Activated naive CD4-positive, alpha-beta T cell treated with anti-CD3 and anti-CD28 coated beads, Interleukin-2, amount 50 U/mL, for 72 hours (primary cell): ENCODE data around the gene PCDHGB2. TPM values are rescaled to one million over a fixed set of nuclear protein-coding genes. Genes with fewer than 3 reads are reported as not detected.
A peak's percentile ranks its signal among the peaks of the same experiment; 100 is the strongest.
"Not testable (repeated sequence)": the region's sequence is repeated elsewhere in the genome, so short reads cannot be mapped to it uniquely, and the experiment has no call there.

ENCODE experiments used
- ATAC-seq, 2 donors: fragments of 150-1000 bp; cut with Tn5 transposase; 2 replicates each; pipeline ENCODE4 v1.10.0; 2021; ENCODE audit warnings: mild to moderate bottlenecking in 2 of 2, moderate library complexity in 2 of 2
- DNase-seq, 2 donors: peaks; one replicate each; pipeline ENCODE4 v3.0.0; 2021 to 2022; ENCODE audit warnings: low spot score in 2 of 2
- H3K27ac Mint-ChIP-seq, 2 donors: one replicate each; pipeline ENCODE4 v1.8.0; 2022; ENCODE audit warnings: mild to moderate bottlenecking in 2 of 2, mixed read lengths in 2 of 2
- H3K36me3 Mint-ChIP-seq, 2 donors: one replicate each; pipeline ENCODE4 v1.8.0; 2022; ENCODE audit warnings: mixed read lengths in 2 of 2
- H3K9me3 Mint-ChIP-seq, 2 donors: one replicate each; pipeline ENCODE4 v1.8.0; 2022; ENCODE audit warnings: mixed read lengths in 2 of 2
- total RNA-seq, 2 donors: library from RNA; stranded (reverse); gene quantifications; one replicate each; pipeline ENCODE4 v1.2.3, GENCODE V29; 2022

PCDHGB2 gene
- total RNA-seq: under 1 TPM; 0.12 to 0.20 TPM

- ATAC-seq: no peak
- H3K27ac Mint-ChIP-seq: peak within 1 kb of the TSS in 1 of 2 donors; percentile 24
- DNase-seq: no peak
- peaks cover 36 to 51% of the 10 kb centered on the region in 2 donors for H3K9me3 Mint-ChIP-seq
- H3K36me3 Mint-ChIP-seq: peaks cover 49 to 77% of the 10 kb centered on the region in 2 donors
These were observed at the start of gene PCDHGB2 for GRCh38 chr5:141359790-141360426. PCDHGB2 (plus strand) TSS chr5:141359994; CDS start chr5:141360136, 142 bp downstream.

- Mint-ChIP-seq H3K27ac (no peak overlapping the region), H3K9me3 (peaks cover 42 to 54% of the 10 kb centered on the region in 2 donors), H3K36me3 (peaks cover 65 to 67% of the 10 kb centered on the region in 2 donors)
- ATAC-seq: no peak
- DNase-seq: no peak
These were observed 46.1 kb upstream of the PCDHGB2 start for GRCh38 chr5:141313711-141314110.

- Mint-ChIP-seq H3K36me3 (peaks cover 70 to 80% of the 10 kb centered on the region in 2 donors), H3K9me3 (peaks cover 53 to 57% of the 10 kb centered on the region in 2 donors)
- not testable (repeated sequence) for H3K27ac Mint-ChIP-seq, ATAC-seq, DNase-seq
These were observed 42.8 kb upstream of the PCDHGB2 start for GRCh38 chr5:141316963-141317362.

- ATAC-seq: no peak
- no peak for DNase-seq
- H3K9me3 Mint-ChIP-seq: peaks cover 42 to 50% of the 10 kb centered on the region in 2 donors
- H3K27ac Mint-ChIP-seq: peak overlapping the region in 1 of 2 donors; percentile 99
- peaks cover 50 to 69% of the 10 kb centered on the region in 2 donors for H3K36me3 Mint-ChIP-seq
These were observed 40.6 kb upstream of the PCDHGB2 start for GRCh38 chr5:141319202-141319601.

- Mint-ChIP-seq H3K9me3 (peaks cover 41 to 49% of the 10 kb centered on the region in 2 donors), H3K36me3 (peaks cover 48 to 64% of the 10 kb centered on the region in 2 donors), H3K27ac (peak overlapping the region; percentile 99)
- no peak for DNase-seq
- ATAC-seq: no peak
These were observed 40.1 kb upstream of the PCDHGB2 start for GRCh38 chr5:141319699-141320098.

GRCh38 chr5:141320225-141321169, 39.3 kb upstream of the PCDHGB2 start, which contains the start of gene TAF7:
TAF7 (minus strand) TSS chr5:141320784; CDS start chr5:141320044, 740 bp downstream.
- Mint-ChIP-seq H3K36me3 (peaks cover 40 to 56% of the 10 kb centered on the region in 2 donors), H3K27ac (peak within 1 kb of the TSS; percentile 99), H3K9me3 (peaks cover 36 to 45% of the 10 kb centered on the region in 2 donors)
- DNase-seq (peak; percentile 92 to 93), ATAC-seq (peak; percentile 94 to 96)

- DNase-seq (no peak), ATAC-seq (no peak)
- Mint-ChIP-seq H3K36me3 (peaks cover 41 to 65% of the 10 kb centered on the region in 2 donors), H3K9me3 (peaks cover 33 to 50% of the 10 kb centered on the region in 2 donors), H3K27ac (no peak overlapping the region)
These were observed 37.5 kb upstream of the PCDHGB2 start for GRCh38 chr5:141322261-141322660.

- Mint-ChIP-seq H3K36me3 (peaks cover 28 to 34% of the 10 kb centered on the region in 2 donors), H3K9me3 (peaks cover 11 to 22% of the 10 kb centered on the region in 2 donors), H3K27ac (peak overlapping the region; percentile 58 to 81)
- DNase-seq (peak in 1 of 2 donors; percentile 39), ATAC-seq (peak; percentile 91 to 96)
These were observed 33.5 kb upstream of the PCDHGB2 start for GRCh38 chr5:141326088-141326854.

GRCh38 chr5:141328231-141328630, 31.6 kb upstream of the PCDHGB2 start:
- ATAC-seq (peak in 1 of 2 donors; percentile 54), DNase-seq (no peak)
- Mint-ChIP-seq H3K36me3 (peaks cover 30 to 45% of the 10 kb centered on the region in 2 donors), H3K9me3 (peaks cover 21 to 25% of the 10 kb centered on the region in 2 donors), H3K27ac (no peak overlapping the region)

GRCh38 chr5:141330299-141331080, 29.3 kb upstream of the PCDHGB2 start, which contains the start of gene PCDHGA1:
PCDHGA1 (plus strand) TSS chr5:141330514.
- Mint-ChIP-seq H3K9me3 (peaks cover 22 to 39% of the 10 kb centered on the region in 2 donors), H3K36me3 (peaks cover 46 to 52% of the 10 kb centered on the region in 2 donors), H3K27ac (no peak within 1 kb of the TSS)
- ATAC-seq: no peak
- DNase-seq: no peak

GRCh38 chr5:141332571-141332970, 27.2 kb upstream of the PCDHGB2 start:
- not testable (repeated sequence) for ATAC-seq, H3K27ac Mint-ChIP-seq, DNase-seq
- H3K9me3 Mint-ChIP-seq: peaks cover 34 to 35% of the 10 kb centered on the region in 2 donors
- H3K36me3 Mint-ChIP-seq: peaks cover 32 to 59% of the 10 kb centered on the region in 2 donors

GRCh38 chr5:141338538-141339306, 21.1 kb upstream of the PCDHGB2 start, which contains the start of gene PCDHGA2:
PCDHGA2 (plus strand) TSS chr5:141338760.
- no peak for ATAC-seq
- peaks cover 37 to 53% of the 10 kb centered on the region in 2 donors for H3K9me3 Mint-ChIP-seq
- H3K36me3 Mint-ChIP-seq: peaks cover 51 to 65% of the 10 kb centered on the region in 2 donors
- H3K27ac Mint-ChIP-seq: no peak within 1 kb of the TSS
- no peak for DNase-seq

GRCh38 chr5:141340781-141341354, 18.9 kb upstream of the PCDHGB2 start:
- not testable (repeated sequence) for H3K27ac Mint-ChIP-seq
- Mint-ChIP-seq H3K9me3 (peaks cover 41 to 45% of the 10 kb centered on the region in 2 donors), H3K36me3 (peaks cover 54 to 79% of the 10 kb centered on the region in 2 donors)

GRCh38 chr5:141342773-141343172, 17.0 kb upstream of the PCDHGB2 start:
- H3K27ac Mint-ChIP-seq: no peak overlapping the region
- DNase-seq (no peak), ATAC-seq (no peak)
- H3K36me3 Mint-ChIP-seq: peaks cover 63 to 78% of the 10 kb centered on the region in 2 donors
- peaks cover 42 to 46% of the 10 kb centered on the region in 2 donors for H3K9me3 Mint-ChIP-seq

More at GRCh38 chr5:141340781-141341354, 18.9 kb upstream of the PCDHGB2 start:
- not testable (repeated sequence) for DNase-seq, ATAC-seq
